Measurements from ENCODE around the gene IL25. TPM values are rescaled to one million over a fixed set of nuclear protein-coding genes. Genes with fewer than 3 reads are reported as not detected.

Gene IL25
- total RNA-seq, 1 donor from 2014 or later = not detected

GRCh38 chr14:23357261-23357660, 15.3 kb upstream of the IL25 start:
- H3K4me3 ChIP-seq (ENCODE audit: low read depth, low read length) = no peak overlapping the region
- DNase-seq (ENCODE audit: low read depth) = no peak
- peaks cover 6% of the 10 kb centered on the region for H3K27me3 ChIP-seq (ENCODE audit: control insufficient read depth, insufficient read depth, low read length)
- no peaks in the 10 kb centered on the region for H3K36me3 ChIP-seq (ENCODE audit: control insufficient read depth, insufficient read depth, low read length)
- TF ChIP-seq CTCF (IDR thresholded peaks at IDR 0.05; ENCODE audit: insufficient read depth, low read length, poor library complexity, severe bottlenecking) = no peak

GRCh38 chr14:23358042-23358441, 14.6 kb upstream of the IL25 start:
- Histone ChIP-seq H3K27me3 (ENCODE audit: control insufficient read depth, insufficient read depth, low read length) (peaks cover 3% of the 10 kb centered on the region), H3K36me3 (ENCODE audit: control insufficient read depth, insufficient read depth, low read length) (no peaks in the 10 kb centered on the region), H3K4me3 (ENCODE audit: low read depth, low read length) (no peak overlapping the region)
- DNase-seq (ENCODE audit: low read depth) = no peak
- no peak for TF ChIP-seq CTCF (IDR thresholded peaks at IDR 0.05; ENCODE audit: insufficient read depth, low read length, poor library complexity, severe bottlenecking)

- no peak for TF ChIP-seq CTCF (IDR thresholded peaks at IDR 0.05; ENCODE audit: insufficient read depth, low read length, poor library complexity, severe bottlenecking)
- no peaks in the 10 kb centered on the region for H3K36me3 ChIP-seq (ENCODE audit: control insufficient read depth, insufficient read depth, low read length)
- DNase-seq (ENCODE audit: low read depth) = no peak
- H3K4me3 ChIP-seq (ENCODE audit: low read depth, low read length) = no peak overlapping the region
- no peaks in the 10 kb centered on the region for H3K27me3 ChIP-seq (ENCODE audit: control insufficient read depth, insufficient read depth, low read length)
Observed at GRCh38 chr14:23358553-23359166, 13.9 kb upstream of the IL25 start.

GRCh38 chr14:23359167-23359626, 13.4 kb upstream of the IL25 start:
- H3K27me3 ChIP-seq (ENCODE audit: control insufficient read depth, insufficient read depth, low read length) = no peaks in the 10 kb centered on the region
- no peak for TF ChIP-seq CTCF (IDR thresholded peaks at IDR 0.05; ENCODE audit: insufficient read depth, low read length, poor library complexity, severe bottlenecking)
- no peaks in the 10 kb centered on the region for H3K36me3 ChIP-seq (ENCODE audit: control insufficient read depth, insufficient read depth, low read length)
- H3K4me3 ChIP-seq (ENCODE audit: low read depth, low read length) = no peak overlapping the region
- DNase-seq (ENCODE audit: low read depth) = no peak

GRCh38 chr14:23359722-23360447, 12.7 kb upstream of the IL25 start:
- Histone ChIP-seq H3K27me3 (ENCODE audit: control insufficient read depth, insufficient read depth, low read length) (no peaks in the 10 kb centered on the region), H3K36me3 (ENCODE audit: control insufficient read depth, insufficient read depth, low read length) (no peaks in the 10 kb centered on the region), H3K4me3 (ENCODE audit: low read depth, low read length) (no peak overlapping the region)
- no peak for DNase-seq (ENCODE audit: low read depth)
- TF ChIP-seq CTCF (IDR thresholded peaks at IDR 0.05; ENCODE audit: insufficient read depth, low read length, poor library complexity, severe bottlenecking) = no peak

All from kidney epithelial cell (primary cell).